NCI-H1694 treated with DMSO at 0.1 percent for 48 hours (cell line): ENCODE measurements around the gene PCDHA1.
"Not testable (repeated sequence)": the region's sequence is repeated elsewhere in the genome, so short reads cannot be mapped to it uniquely, and the experiment has no call there.

Experiments used
- DNase-seq: peaks from one replicate; lab custom pipeline; 2025; lab: John Stamatoyannopoulos, UW

The PCDHA1 gene

GRCh38 chr5:140849831-140850634, 64.1 kb downstream of the PCDHA1 start:
- not testable (repeated sequence) for DNase-seq

- no peak for DNase-seq
These were observed 70.1 kb downstream of the PCDHA1 start, which contains the start of gene PCDHA10 for GRCh38 chr5:140855772-140856674. Gene PCDHA10, plus strand, starts transcription at chr5:140855897. Its CDS starts 152 bp downstream, at chr5:140856049.

DNA sequence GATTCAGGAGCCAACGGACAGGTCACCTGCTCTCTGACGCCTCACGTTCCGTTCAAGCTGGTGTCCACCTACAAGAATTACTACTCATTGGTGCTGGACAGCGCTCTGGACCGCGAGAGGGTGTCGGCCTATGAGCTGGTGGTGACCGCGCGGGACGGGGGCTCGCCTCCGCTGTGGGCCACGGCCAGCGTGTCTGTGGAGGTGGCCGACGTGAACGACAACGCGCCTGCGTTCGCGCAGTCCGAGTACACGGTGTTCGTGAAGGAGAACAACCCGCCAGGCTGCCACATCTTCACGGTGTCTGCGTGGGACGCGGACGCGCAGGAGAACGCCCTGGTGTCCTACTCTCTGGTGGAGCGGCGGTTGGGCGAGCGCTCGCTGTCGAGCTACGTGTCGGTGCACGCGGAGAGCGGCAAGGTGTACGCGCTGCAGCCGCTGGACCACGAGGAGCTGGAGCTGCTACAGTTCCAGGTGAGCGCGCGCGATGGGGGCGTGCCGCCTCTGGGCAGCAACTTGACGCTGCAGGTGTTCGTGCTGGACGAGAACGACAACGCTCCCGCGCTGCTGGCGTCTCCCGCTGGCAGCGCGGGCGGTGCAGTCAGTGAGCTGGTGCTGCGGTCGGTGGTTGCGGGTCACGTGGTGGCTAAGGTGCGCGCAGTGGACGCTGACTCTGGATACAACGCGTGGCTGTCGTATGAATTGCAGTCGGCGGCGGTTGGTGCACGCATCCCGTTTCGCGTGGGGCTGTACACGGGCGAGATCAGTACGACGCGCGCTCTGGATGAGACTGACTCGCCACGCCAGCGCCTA, 71.4 kb downstream of the PCDHA1 start:
- DNase-seq, result no peak

DNA sequence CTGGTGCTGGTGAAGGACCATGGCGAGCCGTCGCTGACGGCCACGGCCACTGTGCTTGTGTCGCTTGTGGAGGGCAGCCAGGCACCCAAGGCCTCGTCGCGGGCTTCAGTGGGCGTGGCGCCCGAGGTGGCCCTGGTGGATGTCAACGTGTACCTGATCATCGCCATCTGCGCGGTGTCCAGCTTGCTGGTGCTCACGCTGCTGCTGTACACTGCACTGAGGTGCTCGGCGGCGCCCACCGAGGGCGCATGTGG, 72.0 kb downstream of the PCDHA1 start:
- DNase-seq, result no peak

DNA sequence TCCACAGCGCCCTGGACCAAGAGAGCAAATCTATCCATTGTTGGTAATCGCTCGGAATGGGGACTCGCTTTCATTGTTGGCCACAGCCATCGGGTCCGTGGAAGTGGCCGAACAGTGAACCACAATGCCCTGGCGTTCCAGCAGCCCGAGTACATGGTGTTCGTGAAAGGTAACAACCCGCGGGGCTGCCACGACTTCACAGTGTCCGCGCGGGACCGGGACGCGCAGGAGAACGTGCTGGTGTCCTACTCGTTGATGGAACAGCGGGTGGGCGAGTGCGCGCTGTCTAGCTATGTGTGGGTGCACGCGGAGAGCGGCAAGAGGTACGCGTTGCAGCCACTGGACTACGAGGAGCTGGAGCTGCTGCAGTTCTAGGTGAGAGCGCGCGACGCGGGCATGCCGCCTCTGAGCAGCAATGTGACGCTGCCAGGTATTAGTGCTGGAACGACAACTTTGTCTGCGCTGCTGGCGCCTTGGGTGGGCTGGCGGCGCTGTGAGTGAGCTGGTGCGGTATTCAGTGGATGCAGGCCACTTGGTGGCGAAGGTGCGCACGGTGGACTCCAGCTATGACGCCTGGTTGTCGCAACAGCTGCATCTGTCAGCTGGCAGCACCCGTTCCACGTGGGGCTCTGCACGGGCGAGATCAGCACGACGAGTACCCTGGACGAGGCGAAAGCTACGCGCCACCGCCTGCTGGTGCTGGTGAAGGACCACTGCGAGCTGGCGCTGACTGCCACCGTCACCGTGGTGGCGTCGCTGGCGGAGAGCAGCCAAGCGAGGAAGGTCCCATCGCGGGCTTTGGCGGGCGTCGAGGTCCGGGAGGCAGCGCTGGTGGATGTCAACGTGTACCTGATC, 76.7 kb downstream of the PCDHA1 start:
- DNase-seq, result no peak

- peak; percentile 84 for DNase-seq
These were observed 83.0 kb downstream of the PCDHA1 start, which contains the start of gene PCDHA11 for GRCh38 chr5:140868721-140869554. Gene PCDHA11, plus strand, starts transcription at chr5:140868957. Its CDS starts 147 bp downstream, at chr5:140869104.

DNA sequence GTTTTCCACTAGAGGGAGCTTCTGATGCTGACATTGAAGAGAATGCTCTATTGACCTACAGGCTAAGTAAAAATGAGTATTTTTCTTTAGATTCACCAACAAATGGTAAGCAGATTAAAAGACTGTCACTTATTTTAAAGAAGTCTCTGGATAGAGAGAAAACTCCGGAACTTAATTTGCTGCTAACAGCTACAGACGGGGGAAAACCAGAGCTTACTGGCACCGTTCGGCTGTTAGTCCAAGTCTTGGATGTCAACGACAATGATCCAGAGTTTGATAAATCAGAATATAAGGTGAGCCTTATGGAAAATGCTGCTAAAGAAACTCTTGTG, 83.6 kb downstream of the PCDHA1 start:
- DNase-seq, result peak; percentile 64

DNA sequence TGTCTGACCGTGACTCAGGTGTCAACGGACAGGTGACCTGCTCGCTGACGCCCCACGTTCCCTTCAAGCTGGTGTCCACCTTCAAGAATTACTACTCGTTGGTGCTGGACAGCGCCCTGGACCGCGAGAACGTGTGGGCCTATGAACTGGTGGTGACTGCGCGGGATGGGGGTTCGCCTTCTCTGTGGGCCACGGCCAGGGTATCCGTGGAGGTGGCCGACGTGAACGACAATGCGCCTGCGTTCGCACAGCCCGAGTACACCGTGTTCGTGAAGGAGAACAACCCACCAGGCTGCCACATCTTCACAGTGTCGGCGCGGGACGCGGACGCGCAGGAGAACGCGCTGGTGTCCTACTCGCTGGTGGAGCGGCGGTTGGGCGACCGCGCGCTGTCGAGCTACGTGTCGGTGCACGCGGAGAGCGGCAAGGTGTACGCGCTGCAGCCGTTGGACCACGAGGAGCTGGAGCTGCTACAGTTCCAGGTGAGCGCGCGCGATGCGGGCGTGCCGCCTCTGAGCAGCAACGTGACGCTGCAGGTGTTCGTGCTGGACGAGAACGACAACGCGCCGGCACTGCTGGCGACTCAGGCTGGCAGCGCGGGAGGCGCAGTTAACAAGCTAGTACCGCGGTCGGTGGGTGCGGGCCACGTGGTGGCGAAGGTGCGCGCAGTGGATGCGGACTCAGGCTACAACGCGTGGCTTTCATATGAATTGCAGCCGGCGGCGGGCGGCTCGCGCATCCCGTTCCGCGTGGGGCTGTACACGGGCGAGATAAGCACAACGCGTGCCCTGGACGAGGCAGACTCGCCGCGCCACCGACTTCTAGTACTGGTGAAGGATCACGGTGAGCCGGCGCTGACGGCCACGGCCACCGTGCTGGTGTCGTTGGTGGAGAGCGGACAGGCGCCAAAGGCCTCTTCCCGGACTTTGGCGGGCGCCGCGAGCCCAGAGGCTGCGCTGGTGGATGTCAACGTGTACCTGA, 84.6 kb downstream of the PCDHA1 start:
- no peak for DNase-seq

- no peak for DNase-seq
These were observed 89.4 kb downstream of the PCDHA1 start, which contains the start of gene PCDHA12 for GRCh38 chr5:140875085-140876065. Gene PCDHA12, plus strand, starts transcription at chr5:140875308. Its CDS starts 165 bp downstream, at chr5:140875473.

GRCh38 chr5:140876541-140877261, 90.8 kb downstream of the PCDHA1 start:
- not testable (repeated sequence) for DNase-seq

GRCh38 chr5:140877262-140877581, 91.3 kb downstream of the PCDHA1 start:
- no peak for DNase-seq

DNA sequence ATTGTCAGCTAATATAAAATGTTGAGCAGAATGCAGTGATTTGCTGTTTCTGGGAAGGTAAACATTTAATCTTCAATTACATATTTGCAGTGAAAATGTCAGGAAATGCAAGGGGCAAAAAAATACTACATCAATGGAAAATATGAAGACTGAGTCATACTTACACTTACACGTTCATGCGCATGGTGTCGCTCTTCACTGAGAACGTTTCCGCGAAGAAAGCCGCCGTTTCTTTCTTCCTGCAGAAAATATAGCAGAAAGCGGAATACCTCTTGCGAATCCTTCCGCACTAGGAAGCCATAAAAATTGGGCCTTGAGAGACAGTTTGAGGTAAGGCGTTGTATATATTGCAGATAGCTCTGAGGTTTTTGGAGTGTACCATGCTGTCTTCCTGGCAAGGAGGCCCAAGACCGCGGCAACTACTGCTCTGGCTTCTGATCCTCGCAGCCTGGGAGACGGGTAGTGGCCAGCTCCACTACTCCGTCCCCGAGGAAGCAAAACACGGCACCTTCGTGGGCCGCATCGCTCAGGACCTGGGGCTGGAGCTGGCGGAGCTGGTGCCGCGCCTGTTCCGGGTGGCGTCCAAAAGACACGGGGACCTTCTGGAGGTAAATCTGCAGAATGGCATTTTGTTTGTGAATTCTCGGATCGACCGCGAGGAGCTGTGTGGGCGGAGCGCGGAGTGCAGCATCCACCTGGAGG, 96.1 kb downstream of the PCDHA1 start, which contains the start of gene PCDHA13:
PCDHA13 (plus strand) TSS at position 236 of the 702 bp plus-strand sequence; CDS start at position 381, 145 bp downstream.
- DNase-seq, result no peak

- no peak for DNase-seq
These were observed 96.6 kb downstream of the PCDHA1 start for GRCh38 chr5:140882591-140882899.

DNA sequence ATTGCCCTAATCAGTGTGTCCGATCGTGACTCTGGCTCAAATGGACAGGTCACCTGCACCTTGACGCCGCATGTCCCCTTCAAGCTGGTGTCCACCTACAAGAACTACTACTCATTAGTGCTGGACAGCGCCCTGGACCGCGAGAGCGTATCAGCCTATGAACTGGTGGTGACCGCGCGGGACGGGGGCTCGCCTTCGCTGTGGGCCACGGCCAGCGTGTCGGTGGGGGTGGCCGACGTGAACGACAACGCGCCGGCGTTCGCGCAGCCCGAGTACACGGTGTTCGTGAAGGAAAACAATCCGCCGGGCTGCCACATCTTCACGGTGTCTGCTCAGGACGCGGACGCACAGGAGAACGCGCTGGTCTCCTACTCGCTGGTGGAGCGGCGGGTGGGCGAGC, 97.4 kb downstream of the PCDHA1 start:
- DNase-seq, result no peak

DNA sequence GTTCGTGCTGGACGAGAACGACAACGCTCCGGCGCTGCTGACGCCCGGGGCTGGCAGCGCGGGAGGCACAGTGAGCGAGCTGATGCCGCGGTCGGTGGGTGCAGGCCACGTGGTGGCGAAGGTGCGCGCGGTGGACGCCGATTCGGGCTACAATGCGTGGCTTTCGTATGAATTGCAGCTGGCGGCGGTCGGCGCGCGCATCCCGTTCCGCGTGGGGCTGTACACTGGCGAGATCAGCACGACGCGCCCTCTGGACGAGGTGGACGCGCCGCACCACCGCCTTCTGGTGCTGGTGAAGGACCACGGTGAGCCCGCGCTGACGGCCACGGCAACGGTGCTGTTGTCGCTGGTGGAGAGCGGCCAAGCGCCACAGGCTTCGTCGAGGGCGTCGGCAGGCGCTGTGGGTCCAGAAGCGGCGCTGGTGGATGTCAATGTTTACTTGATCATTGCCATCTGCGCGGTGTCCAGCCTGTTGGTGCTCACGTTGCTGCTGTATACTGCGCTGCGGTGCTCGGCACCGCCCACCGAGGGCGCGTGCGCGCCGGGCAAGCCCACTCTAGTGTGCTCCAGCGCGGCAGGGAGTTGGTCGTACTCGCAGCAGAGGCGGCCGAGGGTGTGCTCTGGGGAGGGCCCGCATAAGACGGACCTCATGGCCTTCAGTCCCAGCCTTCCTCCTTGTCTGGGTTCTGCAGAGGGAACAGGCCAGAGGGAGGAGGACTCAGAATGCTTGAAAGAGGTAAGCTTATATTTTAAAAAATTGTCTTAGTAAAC, 98.2 kb downstream of the PCDHA1 start:
- DNase-seq, result no peak

DNA sequence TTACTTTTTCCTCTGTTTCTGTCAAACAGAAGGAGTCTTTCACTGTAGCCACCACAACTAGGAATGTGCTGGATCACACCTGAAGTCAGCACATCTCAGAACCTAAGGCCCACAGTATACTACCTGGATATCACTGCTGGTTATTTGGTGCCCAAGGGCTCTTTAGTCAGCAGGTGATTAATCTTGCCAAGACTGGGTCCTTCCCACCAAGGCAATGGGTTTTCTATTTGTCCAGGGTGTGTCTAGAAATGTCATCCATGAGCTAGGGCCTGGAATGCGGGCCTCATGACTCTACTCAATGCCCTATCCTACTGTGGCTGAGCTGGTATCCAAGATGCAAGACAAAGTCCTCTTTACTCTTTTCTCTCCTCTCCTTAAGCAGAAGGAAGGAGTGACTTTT, 130.4 kb downstream of the PCDHA1 start:
- no peak for DNase-seq
